ENCODE measurements around the gene LRRC23. TPM values are rescaled to one million over a fixed set of nuclear protein-coding genes. Genes with fewer than 3 reads are reported as not detected.

LRRC23 gene
- total RNA-seq, 1 experiment from 2014 or later, result 5.1 TPM

- intact Hi-C loops (cut with micrococcal nuclease), result no loop called here
- BruUV-seq (replicated peaks), result no TSS peak
- no peak for DNase-seq
- peaks cover 7% of the 10 kb centered on the region; the same call in 1 of the 2 replicates for H3K4me1 ChIP-seq (ENCODE audit: insufficient read depth, low read length)
- CTCF ChIA-PET, result no interaction called here
- H3K9me2 ChIP-seq (replicated peaks; ENCODE audit: low read length), result no peaks in the 10 kb centered on the region
- ATAC-seq, result no peak
- no peaks in the 10 kb centered on the region for H4K20me1 ChIP-seq (ENCODE audit: low read length)
- TF ChIP-seq EZH2 (IDR thresholded peaks at IDR 0.05; ENCODE audit: low read length, unreplicated experiment) (no peak), CTCF (conservative IDR thresholded peaks at IDR 0.05; ENCODE audit: low read depth, low read length) (no peak), EZH2phosphoT487 (IDR thresholded peaks at IDR 0.05; ENCODE audit: borderline replicate concordance, low read length) (no peak)
- POLR2A ChIA-PET (ENCODE audit: unreplicated experiment), result no interaction called here
- H3K9me3 ChIP-seq (ENCODE audit: low read length), result no peaks in the 10 kb centered on the region
- H3K27me3 ChIP-seq (ENCODE audit: low read length), result no peaks in the 10 kb centered on the region
- H3K79me2 ChIP-seq (ENCODE audit: low read length), result peaks cover 13% of the 10 kb centered on the region
- no peak overlapping the region for H3K27ac ChIP-seq (ENCODE audit: low read length)
- H3K4me2 ChIP-seq (ENCODE audit: low read length), result no peak overlapping the region
- no peak overlapping the region for H3K4me3 ChIP-seq (ENCODE audit: low read length)
- no peak overlapping the region for H2AFZ ChIP-seq (ENCODE audit: low read length)
- H3K36me3 ChIP-seq (ENCODE audit: low read depth, low read length), result peaks cover 4% of the 10 kb centered on the region; the same call in 1 of the 2 replicates
- no peaks in the 10 kb centered on the region for H3F3A ChIP-seq (ENCODE audit: low read length, unreplicated experiment)
- H3K9ac ChIP-seq (ENCODE audit: low read length), result no peak overlapping the region
These were observed 31.6 kb downstream of the LRRC23 start for GRCh38 chr12:6936194-6936635.

- no peak for DNase-seq
- TF ChIP-seq EZH2phosphoT487 (IDR thresholded peaks at IDR 0.05; ENCODE audit: borderline replicate concordance, low read length) (no peak), CTCF (conservative IDR thresholded peaks at IDR 0.05; ENCODE audit: low read depth, low read length) (no peak), EZH2 (IDR thresholded peaks at IDR 0.05; ENCODE audit: low read length, unreplicated experiment) (no peak)
- peaks cover 4% of the 10 kb centered on the region; the same call in 1 of the 2 replicates for H3K36me3 ChIP-seq (ENCODE audit: low read depth, low read length)
- no peak overlapping the region for H2AFZ ChIP-seq (ENCODE audit: low read length)
- H3K9me3 ChIP-seq (ENCODE audit: low read length), result no peaks in the 10 kb centered on the region
- no peak for ATAC-seq
- CTCF ChIA-PET, result interaction anchor here (1.0 kb wide), 1 partner anchor 12 kb away, joined by 6 read pairs; no protein-coding TSS in a partner anchor
- peaks cover 7% of the 10 kb centered on the region; the same call in 1 of the 2 replicates for H3K4me1 ChIP-seq (ENCODE audit: insufficient read depth, low read length)
- POLR2A ChIA-PET (ENCODE audit: unreplicated experiment), result interaction anchor here (0.5 kb wide), 1 partner anchor 41 kb away, joined by 6 read pairs; no protein-coding TSS in a partner anchor
- no peaks in the 10 kb centered on the region for H4K20me1 ChIP-seq (ENCODE audit: low read length)
- no peaks in the 10 kb centered on the region for H3K27me3 ChIP-seq (ENCODE audit: low read length)
- intact Hi-C loops (cut with micrococcal nuclease), result no loop called here
- H3K27ac ChIP-seq (ENCODE audit: low read length), result no peak overlapping the region
- peak overlapping the region; percentile 62; the same call in 1 of the 2 replicates for H3K4me3 ChIP-seq (ENCODE audit: low read length)
- H3K79me2 ChIP-seq (ENCODE audit: low read length), result peaks cover 12% of the 10 kb centered on the region
- no peaks in the 10 kb centered on the region for H3F3A ChIP-seq (ENCODE audit: low read length, unreplicated experiment)
- H3K4me2 ChIP-seq (ENCODE audit: low read length), result peak overlapping the region; percentile 86
- no peaks in the 10 kb centered on the region for H3K9me2 ChIP-seq (replicated peaks; ENCODE audit: low read length)
- TSS peak; percentile 28 for BruUV-seq (replicated peaks)
- peak overlapping the region; percentile 80 for H3K9ac ChIP-seq (ENCODE audit: low read length)
These were observed 32.2 kb downstream of the LRRC23 start for GRCh38 chr12:6936636-6937480.

Measured in PC-3 (cell line).